HEK293T (cell line): Measurements from ENCODE around the gene POLE2.
A peak's percentile ranks its signal among the peaks of the same experiment; 100 is the strongest.

ENCODE experiments used
- CTCF ChIA-PET: fragments of 350-600 bp; formaldehyde crosslinking; extraction: SDS; loops from one replicate; lab custom pipeline; 2021; ENCODE audit warnings: antibody characterized with exemption, inconsistent platforms; lab: Yijun Ruan, JAX
- POLR2A ChIA-PET: fragments of 350-600 bp; formaldehyde crosslinking; extraction: SDS; loops from one replicate; lab custom pipeline; 2020; ENCODE audit warnings: antibody characterized with exemption, inconsistent platforms; lab: Yijun Ruan, JAX
- DNase-seq: peaks from one replicate; pipeline ENCODE4 v3.0.0; 2012; ENCODE audit warnings: mixed read lengths; ENCODE audit errors: extremely low spot score
- ARNT ChIP-seq: fragments of 450-650 bp; IDR thresholded peaks from 2 replicates; pipeline ENCODE4 v1.6.1; 2017; ENCODE audit warnings: mild to moderate bottlenecking
- BHLHE40 ChIP-seq: fragments of 450-650 bp; IDR thresholded peaks from 2 replicates; pipeline ENCODE4 v1.6.1; 2016; ENCODE audit warnings: mild to moderate bottlenecking, moderate library complexity, borderline replicate concordance
- CTBP1 ChIP-seq: fragments of 450-650 bp; IDR thresholded peaks from 2 replicates; pipeline ENCODE4 v1.6.1; 2016; ENCODE audit warnings: borderline replicate concordance
- ELF4 ChIP-seq: fragments of 450-650 bp; IDR thresholded peaks from 2 replicates; pipeline ENCODE4 v1.6.1; 2017; ENCODE audit warnings: antibody characterized with exemption
- FOXA1 ChIP-seq: fragments of 450-650 bp; IDR thresholded peaks from 2 replicates; pipeline ENCODE4 v1.6.1; 2016; ENCODE audit warnings: mild to moderate bottlenecking
- FOXK2 ChIP-seq: fragments of 450-650 bp; IDR thresholded peaks from 2 replicates; pipeline ENCODE4 v1.6.1; 2016; ENCODE audit warnings: mild to moderate bottlenecking
- FOXM1 ChIP-seq: fragments of 450-650 bp; IDR thresholded peaks from 2 replicates; pipeline ENCODE4 v1.6.1; 2017; ENCODE audit warnings: mild to moderate bottlenecking, borderline replicate concordance
- HDGF ChIP-seq: fragments of 450-650 bp; IDR thresholded peaks from 2 replicates; pipeline ENCODE4 v1.6.1; 2017; ENCODE audit warnings: antibody characterized with exemption, borderline replicate concordance
- L3MBTL2 ChIP-seq: fragments of 450-650 bp; conservative IDR thresholded peaks from 2 replicates; pipeline ENCODE4 v1.6.1; 2016; ENCODE audit warnings: mild to moderate bottlenecking
- LEF1 ChIP-seq: fragments of 450-650 bp; IDR thresholded peaks from 2 replicates; pipeline ENCODE4 v1.6.1; 2017; ENCODE audit warnings: mild to moderate bottlenecking, borderline replicate concordance
- NFRKB ChIP-seq: fragments of 450-650 bp; IDR thresholded peaks from 2 replicates; pipeline ENCODE4 v1.6.1; 2016; ENCODE audit warnings: mild to moderate bottlenecking, moderate library complexity
- PKNOX1 ChIP-seq: fragments of 450-650 bp; IDR thresholded peaks from 2 replicates; pipeline ENCODE4 v1.6.1; 2016
- SP1 ChIP-seq: fragments of 450-650 bp; IDR thresholded peaks from 2 replicates; pipeline ENCODE4 v1.6.1; 2017
- SUZ12 ChIP-seq: fragments of 450-650 bp; IDR thresholded peaks from 2 replicates; pipeline ENCODE4 v1.6.1; 2016; ENCODE audit warnings: mild to moderate bottlenecking
- TARDBP ChIP-seq: fragments of 450-650 bp; IDR thresholded peaks from 2 replicates; pipeline ENCODE4 v1.6.1; 2016
- ZNF384 ChIP-seq: fragments of 450-650 bp; IDR thresholded peaks from 2 replicates; pipeline ENCODE4 v1.6.1; 2016

Gene POLE2

DNA sequence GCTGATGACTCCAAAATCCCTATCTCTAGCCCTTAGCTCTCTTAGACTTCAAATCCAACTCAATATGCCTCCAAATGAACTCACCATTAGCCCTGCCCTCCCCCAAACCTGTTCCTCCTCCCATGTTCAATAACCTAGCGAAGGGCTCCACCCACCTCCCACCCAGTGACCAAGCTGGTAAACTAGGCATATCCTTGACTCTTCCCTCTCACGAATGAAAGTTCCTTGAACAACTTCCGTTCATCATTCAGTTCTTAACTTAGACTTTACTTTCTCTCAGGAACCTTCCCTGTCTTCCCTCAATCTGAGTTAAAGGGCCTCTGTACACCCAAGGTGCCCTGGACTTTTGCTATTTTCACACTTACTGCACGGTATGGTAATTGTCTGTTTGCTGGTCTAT, 3.0 kb upstream of the POLE2 start:
- POLR2A ChIA-PET, result interaction anchor here (1.1 to 4.4 kb wide), 3 partner anchors 78 to 161 kb away, joined by 3 to 55 read pairs (median 10); partner anchors contain the start of genes KLHDC2, NEMF and RPS29
- DNase-seq, result no peak
- no peak for TF ChIP-seq NFRKB
- no peak for TF ChIP-seq ELF4
- TF ChIP-seq TARDBP, result no peak
- TF ChIP-seq BHLHE40, result no peak
- no peak for TF ChIP-seq CTBP1
- TF ChIP-seq LEF1, result no peak
- TF ChIP-seq SUZ12, result no peak
- TF ChIP-seq HDGF, result no peak
- TF ChIP-seq PKNOX1, result no peak
- TF ChIP-seq FOXK2, result no peak
- TF ChIP-seq FOXA1, result no peak
- no peak for TF ChIP-seq ARNT
- TF ChIP-seq L3MBTL2, result no peak
- no peak for TF ChIP-seq FOXM1
- no peak for TF ChIP-seq SP1
- TF ChIP-seq ZNF384, result no peak
- CTCF ChIA-PET, result interaction anchor here (0.6 kb wide), 1 partner anchor 70 kb away, joined by 4 read pairs; no protein-coding TSS in a partner anchor

GRCh38 chr14:49688701-49689030, 652 bp upstream of the POLE2 start:
- CTCF ChIA-PET, result no interaction called here
- DNase-seq, result no peak
- TF ChIP-seq ZNF384 (no peak), SUZ12 (no peak), PKNOX1 (peak; percentile 60), ARNT (no peak), L3MBTL2 (peak; percentile 71), HDGF (no peak)
- POLR2A ChIA-PET, result interaction anchor here (0.9 to 5.1 kb wide), 16 partner anchors 8 to 174 kb away, joined by 3 to 77 read pairs (median 6); partner anchors contain the start of genes KLHDC2, MGAT2, RPL36AL and RPS29

DNA sequence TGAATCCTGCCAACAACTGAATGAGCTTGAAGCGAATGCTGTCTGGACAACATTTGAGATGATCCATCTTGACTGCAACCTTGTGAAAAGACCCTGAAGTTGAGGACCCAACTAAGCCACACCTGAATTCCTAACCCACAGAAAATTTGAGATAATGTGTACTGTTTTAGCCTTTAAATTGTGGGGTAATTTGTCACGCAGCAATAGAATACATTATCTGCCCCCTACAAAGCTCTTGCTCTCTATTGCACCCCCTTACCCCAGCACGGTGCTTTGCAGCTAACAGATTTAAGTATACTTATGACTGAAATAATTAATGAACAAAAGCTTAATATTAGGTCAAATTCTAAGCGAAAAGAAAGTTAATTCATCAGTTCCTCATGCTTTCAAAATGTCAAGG, 1.6 kb downstream of the POLE2 start:
- ChIA-PET POLR2A (interaction anchor here (1.0 to 5.1 kb wide), 3 partner anchors 10 to 82 kb away, joined by 5 to 77 read pairs (median 7); partner anchors contain the start of gene KLHDC2), CTCF (no interaction called here)
- no peak for DNase-seq
- TF ChIP-seq SUZ12 (no peak), BHLHE40 (no peak), LEF1 (no peak), FOXK2 (no peak), L3MBTL2 (no peak), FOXM1 (no peak), HDGF (no peak), PKNOX1 (no peak), CTBP1 (no peak), SP1 (no peak), FOXA1 (no peak), ELF4 (no peak)

DNA sequence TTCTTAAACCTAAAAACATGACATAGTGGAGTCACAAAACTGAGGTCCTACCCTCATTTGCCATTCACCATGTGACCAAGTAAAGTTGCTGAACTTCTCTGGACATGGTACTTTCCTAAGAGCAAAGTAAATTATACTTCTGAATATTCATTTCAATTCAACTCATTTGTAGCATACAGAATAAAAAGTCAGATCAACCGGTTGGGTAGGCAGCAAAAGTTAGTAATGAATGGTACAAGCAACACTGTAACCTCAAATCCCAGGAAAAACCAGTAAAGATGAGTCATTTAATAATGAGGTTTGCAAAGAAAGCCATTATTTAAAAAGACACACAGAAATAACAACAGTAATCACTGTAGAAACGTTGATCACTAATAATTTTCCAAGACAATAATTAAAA, 8.7 kb downstream of the POLE2 start:
- DNase-seq, result no peak
- TF ChIP-seq HDGF (no peak), SUZ12 (no peak), L3MBTL2 (no peak), ZNF384 (no peak), FOXK2 (no peak), NFRKB (no peak), SP1 (no peak), PKNOX1 (no peak), LEF1 (no peak), FOXM1 (no peak), CTBP1 (no peak)
- CTCF ChIA-PET, result no interaction called here
- POLR2A ChIA-PET, result interaction anchor here (1.2 kb wide), 1 partner anchor 8 kb away, joined by 3 read pairs; the partner anchor contains the start of gene POLE2

GRCh38 chr14:49677643-49678042, 10.4 kb downstream of the POLE2 start:
- CTCF ChIA-PET, result interaction anchor here (0.7 to 0.8 kb wide), 2 partner anchors 31 to 58 kb away, joined by 3 read pairs; no protein-coding TSS in a partner anchor
- POLR2A ChIA-PET, result no interaction called here
- TF ChIP-seq PKNOX1 (no peak), L3MBTL2 (no peak), ZNF384 (no peak), ELF4 (no peak)

More at GRCh38 chr14:49677643-49678042, 10.4 kb downstream of the POLE2 start:
- peak; percentile 28 for DNase-seq
